ENCODE data around the gene C2orf42. TPM values are rescaled to one million over a fixed set of nuclear protein-coding genes. Genes with fewer than 3 reads are reported as not detected.
"Not testable (repeated sequence)": the region's sequence is repeated elsewhere in the genome, so short reads cannot be mapped to it uniquely, and the experiment has no call there.

Gene C2orf42
- total and polyA plus RNA-seq, 5 experiments from 2014 or later, result 19.6 to 40.3 (median 31.1) TPM

DNA sequence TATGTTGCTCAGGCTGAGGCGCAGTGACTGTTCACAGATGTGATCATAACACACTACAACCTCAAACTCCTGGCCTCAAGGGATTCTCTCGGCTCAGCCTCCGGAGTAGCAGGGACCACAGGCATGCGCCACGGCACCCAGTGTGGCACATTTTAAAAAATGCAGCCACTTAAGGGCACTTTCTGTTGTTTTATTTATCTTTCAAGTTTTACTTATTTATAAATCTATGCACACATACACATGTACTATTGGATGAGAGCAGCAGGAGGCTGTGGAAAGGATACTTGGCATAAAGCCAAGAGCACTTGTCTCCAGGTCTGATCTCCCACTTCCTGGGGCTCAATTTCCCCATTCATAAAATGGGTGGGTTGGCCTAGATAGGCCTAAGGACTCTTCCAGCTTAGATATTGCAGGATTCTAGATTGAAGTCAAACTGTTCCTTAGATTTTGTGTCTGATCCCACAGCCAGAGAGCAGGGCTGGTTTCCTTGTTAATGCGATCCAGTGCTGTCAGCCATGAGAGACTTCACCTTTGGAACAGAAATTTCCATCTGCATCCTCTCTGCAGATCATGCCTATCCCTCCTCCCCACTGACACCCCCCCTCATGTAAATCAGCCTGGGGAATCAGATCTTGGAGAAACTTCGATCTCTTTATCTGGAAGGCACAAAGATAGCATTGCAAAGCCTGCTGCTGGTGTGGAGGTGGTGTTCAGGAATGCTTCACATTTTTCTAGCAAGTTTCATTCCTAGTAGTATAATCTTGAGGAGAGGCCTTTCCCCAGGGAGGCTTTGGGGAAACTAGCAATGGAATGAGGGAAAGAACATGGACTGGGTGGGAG, 78.8 kb downstream of the C2orf42 start:
- H3K4me1 Mint-ChIP-seq, result peaks cover 27 to 80% (median 69%) of the 10 kb centered on the region in 4 donors
- DNase-seq, result no peak
- no peaks in the 10 kb centered on the region for H3K27me3 Mint-ChIP-seq
- ATAC-seq, result no peak
- H3K4me3 Mint-ChIP-seq, result peak overlapping the region in 5 of 10 donors; percentile 21 to 49 (median 31)
- no peaks in the 10 kb centered on the region for H3K9me3 Mint-ChIP-seq
- POLR2A ChIA-PET, result interaction anchor here (0.8 to 16.4 kb wide), 4 partner anchors 13 to 43 kb away, joined by 3 to 621 read pairs (median 294); partner anchors contain the start of gene PCBP1
- peak overlapping the region; percentile 47 to 95 (median 84) for H3K27ac Mint-ChIP-seq
- H3K36me3 Mint-ChIP-seq, result no peaks in the 10 kb centered on the region

DNA sequence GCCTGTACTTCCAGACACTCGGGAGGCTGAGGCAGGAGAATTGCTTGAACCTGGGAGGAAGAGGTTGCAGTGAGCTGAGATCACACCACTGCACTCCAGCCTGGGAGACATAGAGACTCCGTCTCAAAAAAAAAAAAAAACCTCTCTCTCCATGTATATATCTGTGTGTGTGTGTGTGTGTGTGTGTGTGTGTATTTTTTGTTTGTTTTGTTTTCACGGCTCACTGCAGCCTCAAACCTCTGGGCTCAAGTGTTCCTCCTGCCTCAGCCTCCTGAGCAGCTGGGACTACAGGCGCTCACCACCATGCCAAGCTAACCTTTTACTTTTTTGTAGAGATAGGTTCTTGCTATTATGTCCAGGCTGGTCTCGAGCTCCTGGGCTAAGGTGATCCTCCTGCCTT, 80.4 kb downstream of the C2orf42 start:
- peak overlapping the region in 2 of 10 donors; percentile 31 to 63 for H3K4me3 Mint-ChIP-seq
- ATAC-seq, H3K27me3 Mint-ChIP-seq, DNase-seq, H3K36me3 Mint-ChIP-seq, H3K9me3 Mint-ChIP-seq: not testable (repeated sequence)
- H3K27ac Mint-ChIP-seq, result peak overlapping the region; percentile 87 to 98 (median 95)
- H3K4me1 Mint-ChIP-seq, result peaks cover 27 to 70% (median 61%) of the 10 kb centered on the region in 4 donors
- POLR2A ChIA-PET, result interaction anchor here (1.0 to 16.4 kb wide), 5 partner anchors 8 to 27 kb away, joined by 3 to 621 read pairs (median 286); partner anchors contain the start of gene PCBP1

DNA sequence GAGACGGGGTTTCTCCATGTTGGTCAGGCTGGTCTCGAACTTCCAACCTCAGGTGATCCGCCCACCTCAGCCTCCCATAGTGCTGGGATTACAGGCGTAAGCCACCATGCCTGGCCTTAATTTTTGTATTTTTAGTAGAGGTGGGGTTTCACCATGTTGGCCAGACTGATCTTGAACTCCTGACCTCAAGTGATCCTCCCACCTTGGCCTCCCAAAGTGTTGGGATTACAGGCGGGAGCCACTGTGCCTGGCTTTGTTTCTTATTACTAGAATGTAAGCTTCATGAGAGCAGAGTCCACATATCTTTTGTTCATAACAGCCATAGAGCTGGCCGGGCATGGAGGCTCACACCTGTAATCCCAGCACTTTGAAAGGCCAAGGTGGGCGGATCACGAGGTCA, 84.7 kb downstream of the C2orf42 start:
- H3K4me3 Mint-ChIP-seq, H3K36me3 Mint-ChIP-seq, ATAC-seq, H3K27me3 Mint-ChIP-seq, DNase-seq, H3K9me3 Mint-ChIP-seq: not testable (repeated sequence)
- POLR2A ChIA-PET, result interaction anchor here (1.6 to 16.4 kb wide), 4 partner anchors 10 to 32 kb away, joined by 12 to 621 read pairs (median 294); partner anchors contain the start of gene PCBP1
- Mint-ChIP-seq H3K27ac (peak overlapping the region; percentile 66 to 98 (median 92)), H3K4me1 (peaks cover 36 to 73% (median 67%) of the 10 kb centered on the region in 4 donors)

DNA sequence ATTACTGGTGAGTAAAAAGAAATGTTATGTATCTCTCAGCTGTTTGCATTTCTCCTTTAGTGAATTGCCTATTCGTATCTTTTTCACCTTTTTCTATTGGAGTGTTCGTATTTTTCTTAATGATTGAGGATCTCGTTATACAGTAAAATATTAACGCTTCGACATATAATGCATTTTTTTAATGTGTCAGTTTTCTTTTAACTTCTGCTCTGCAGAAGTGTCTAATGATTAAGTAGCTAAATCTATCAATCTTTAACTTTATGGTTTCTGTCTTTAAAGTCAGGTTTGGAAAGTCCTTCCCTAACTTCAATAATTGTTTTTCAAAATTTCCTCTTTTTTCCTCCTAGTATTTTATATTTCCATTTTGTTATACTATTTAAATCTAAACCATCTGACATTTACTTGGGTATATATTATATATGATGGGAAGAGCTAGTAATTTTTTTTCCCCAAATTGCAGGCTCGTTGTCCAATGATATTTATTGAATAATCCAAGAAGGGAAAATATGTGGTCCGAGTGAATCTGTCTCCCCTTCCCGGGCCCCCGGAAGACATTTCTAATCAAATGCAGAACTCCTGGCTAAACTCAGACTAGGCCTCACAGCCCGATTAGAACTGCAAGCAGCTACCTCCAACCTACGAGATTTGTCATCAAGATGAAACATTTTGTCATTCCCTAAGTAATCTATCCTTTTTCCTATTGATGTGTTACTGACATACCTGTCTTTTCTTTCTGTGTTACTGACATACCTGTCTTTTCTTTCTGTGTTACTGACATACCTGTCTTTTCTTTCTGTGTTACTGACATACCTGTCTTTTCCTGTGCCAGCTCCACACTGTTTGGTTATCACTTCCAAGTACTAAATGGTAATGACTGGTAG, 86.3 kb downstream of the C2orf42 start:
- Mint-ChIP-seq H3K27me3 (no peaks in the 10 kb centered on the region), H3K4me3 (peak overlapping the region; percentile 76 to 89 (median 84)), H3K27ac (peak overlapping the region; percentile 91 to 99 (median 96)), H3K4me1 (peaks cover 32 to 59% (median 57%) of the 10 kb centered on the region in 4 donors), H3K9me3 (no peaks in the 10 kb centered on the region), H3K36me3 (no peaks in the 10 kb centered on the region)
- ATAC-seq, result no peak
- DNase-seq, result peak in 3 of 10 donors; percentile 45 to 69 (median 48)
- POLR2A ChIA-PET, result interaction anchor here (0.6 to 16.4 kb wide), 9 partner anchors 10 to 454 kb away, joined by 3 to 621 read pairs (median 7); partner anchors contain the start of genes C2orf42, MXD1 and PCBP1

DNA sequence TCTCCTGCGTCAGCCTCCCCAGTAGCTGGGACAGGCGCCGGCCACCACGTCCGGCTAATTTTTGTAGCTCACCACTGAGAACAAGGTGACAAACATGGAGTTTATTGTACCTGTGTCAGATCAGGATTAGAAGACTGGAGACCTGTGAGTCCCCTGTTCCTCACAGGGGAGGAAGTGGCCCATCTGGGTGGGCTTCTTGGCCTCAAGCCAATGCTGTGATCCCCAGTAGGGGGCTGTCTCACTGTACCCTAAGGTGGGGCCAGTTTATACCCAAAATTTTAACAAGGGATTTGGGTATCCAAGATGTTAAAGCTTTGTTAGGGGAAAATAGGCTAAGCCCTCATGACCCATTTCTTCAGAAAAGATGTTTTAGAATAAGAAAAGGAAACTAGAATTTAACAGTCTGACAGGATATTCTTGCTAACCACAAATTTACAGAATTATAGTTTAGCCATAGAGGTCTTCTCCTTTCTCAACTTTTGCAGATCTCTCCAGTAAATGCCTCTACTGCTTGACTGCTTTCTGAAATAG, 87.2 kb downstream of the C2orf42 start:
- no peaks in the 10 kb centered on the region for H3K9me3 Mint-ChIP-seq
- peak overlapping the region; percentile 91 to 99 (median 96) for H3K27ac Mint-ChIP-seq
- POLR2A ChIA-PET, result interaction anchor here (1.1 to 16.4 kb wide), 6 partner anchors 11 to 87 kb away, joined by 3 to 621 read pairs (median 148); partner anchors contain the start of genes C2orf42 and PCBP1
- H3K36me3 Mint-ChIP-seq, result no peaks in the 10 kb centered on the region
- H3K4me3 Mint-ChIP-seq, result peak overlapping the region; percentile 76 to 89 (median 84)
- DNase-seq, result peak in 5 of 10 donors; percentile 29 to 53 (median 48)
- ATAC-seq, result peak; percentile 56 to 72
- no peaks in the 10 kb centered on the region for H3K27me3 Mint-ChIP-seq
- peaks cover 30 to 52% (median 51%) of the 10 kb centered on the region in 4 donors for H3K4me1 Mint-ChIP-seq

DNA sequence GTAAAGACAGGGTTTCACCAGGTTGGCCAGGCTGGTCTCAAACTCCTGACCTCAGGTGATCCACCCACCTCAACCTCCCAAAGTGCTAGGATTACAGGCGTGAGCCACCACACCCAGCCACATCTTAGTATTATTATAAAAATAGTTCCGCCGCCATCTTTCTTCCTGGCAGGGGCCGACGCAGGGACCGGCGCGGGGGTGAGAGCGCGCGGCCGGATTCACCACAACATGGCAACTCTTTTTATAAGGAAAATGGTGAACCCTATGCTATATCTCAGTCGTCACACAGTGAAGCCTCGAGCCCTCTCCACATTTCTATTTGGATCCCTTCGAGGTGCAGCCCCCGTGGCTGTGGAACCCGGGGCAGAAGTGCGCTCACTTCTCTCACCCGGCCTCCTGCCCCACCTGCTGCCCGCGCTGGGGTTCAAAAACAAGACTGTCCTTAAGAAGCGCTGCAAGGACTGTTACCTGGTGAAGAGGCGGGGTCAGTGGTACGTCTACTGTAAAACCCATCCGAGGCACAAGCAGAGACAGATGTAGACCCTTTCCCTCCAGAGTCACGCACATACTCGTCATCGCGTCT, 88.4 kb downstream of the C2orf42 start:
- Mint-ChIP-seq H3K4me1 (peaks cover 20 to 44% (median 41%) of the 10 kb centered on the region in 4 donors), H3K4me3 (peak overlapping the region in 4 of 10 donors; percentile 15 to 60 (median 32))

DNA sequence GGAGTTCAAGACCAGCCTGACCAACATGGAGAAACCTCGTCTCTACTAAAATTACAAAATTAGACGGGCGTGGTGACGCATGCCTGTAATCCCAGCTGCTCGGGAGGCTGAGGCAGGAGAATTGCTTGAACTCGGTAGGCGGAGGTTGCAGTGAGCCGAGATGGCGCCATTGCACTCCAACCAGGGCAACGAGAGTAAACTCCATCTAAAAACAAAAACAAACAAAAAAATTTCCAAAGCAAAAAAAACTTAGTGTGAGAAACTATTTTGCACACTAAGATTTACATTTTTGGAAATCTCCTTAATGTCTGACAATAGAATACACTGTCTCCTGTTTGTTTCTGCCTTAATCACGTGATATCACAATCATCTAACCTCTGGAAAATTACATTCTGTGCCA, 89.1 kb downstream of the C2orf42 start:
- not testable (repeated sequence) for H3K9me3 Mint-ChIP-seq, H3K4me3 Mint-ChIP-seq, H3K36me3 Mint-ChIP-seq, DNase-seq, H3K27me3 Mint-ChIP-seq, ATAC-seq
- POLR2A ChIA-PET, result interaction anchor here (0.6 to 1.6 kb wide), 6 partner anchors 10 to 1318 kb away, joined by 4 to 19 read pairs (median 6); partner anchors contain the start of gene PCBP1
- Mint-ChIP-seq H3K4me1 (peaks cover 15 to 39% (median 33%) of the 10 kb centered on the region in 4 donors), H3K27ac (peak overlapping the region in 3 of 10 donors; percentile 14 to 43 (median 15))

More for the DNA sequence above, 88.4 kb downstream of the C2orf42 start:
- not testable (repeated sequence) for H3K36me3 Mint-ChIP-seq, ATAC-seq, H3K9me3 Mint-ChIP-seq, DNase-seq, H3K27me3 Mint-ChIP-seq
- H3K27ac Mint-ChIP-seq, result peak overlapping the region; percentile 64 to 99 (median 96)
- POLR2A ChIA-PET, result interaction anchor here (0.6 kb wide), 1 partner anchor 22 kb away, joined by 3 read pairs; no protein-coding TSS in a partner anchor

DNA sequence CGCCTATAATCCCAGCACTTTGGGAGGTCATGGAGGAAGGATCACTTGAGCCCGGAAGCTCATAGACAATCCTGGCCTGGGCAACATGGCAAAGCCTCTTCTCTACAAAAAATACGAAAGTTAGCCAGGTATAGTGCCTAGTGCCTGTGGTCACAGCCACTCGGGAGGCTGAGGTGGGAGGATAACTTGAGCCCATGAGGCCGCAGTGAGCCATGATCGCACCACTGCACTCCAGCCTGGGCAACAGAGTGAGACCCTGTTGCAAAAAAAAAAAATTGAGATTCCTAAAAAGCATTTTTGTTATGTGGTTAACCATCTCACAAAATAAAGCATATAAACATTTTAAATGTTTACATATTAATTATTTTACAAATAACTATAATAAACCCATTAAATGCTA, 89.6 kb downstream of the C2orf42 start:
- Mint-ChIP-seq H3K27me3 (no peaks in the 10 kb centered on the region), H3K27ac (peak overlapping the region in 2 of 10 donors; percentile 40 to 58), H3K4me1 (peaks cover 15 to 39% (median 33%) of the 10 kb centered on the region in 4 donors), H3K36me3 (no peaks in the 10 kb centered on the region), H3K9me3 (no peaks in the 10 kb centered on the region), H3K4me3 (no peak overlapping the region)
- no peak for ATAC-seq
- no peak for DNase-seq
- POLR2A ChIA-PET, result interaction anchor here (0.9 to 1.6 kb wide), 7 partner anchors 9 to 39 kb away, joined by 3 to 19 read pairs (median 5); partner anchors contain the start of gene PCBP1

Other genes starting within 250 kb of the C2orf42 start
- gene ASPRV1, start 229.4 kb downstream of the C2orf42 start, total RNA-seq, result 1 to 10 TPM; 2.3 to 2.8 TPM
- 1 to 10 TPM in 2 of 3 donors, under 1 TPM in 1; 0.91 to 1.8 (median 1.1) TPM for gene ASPRV1, start 229.4 kb downstream of the C2orf42 start, polyA plus RNA-seq
- gene PCBP1, start 103.5 kb downstream of the C2orf42 start, total RNA-seq, result 100 to 1,000 TPM; 386 to 393 TPM
- gene PCBP1, start 103.5 kb downstream of the C2orf42 start, polyA plus RNA-seq, result 100 to 1,000 TPM; 159 to 218 (median 195) TPM
- gene TIA1, start 57.6 kb upstream of the C2orf42 start, total RNA-seq, result 100 to 1,000 TPM; 201 to 202 TPM
- 10 to 100 TPM; 37.0 to 62.6 (median 41.9) TPM for gene TIA1, start 57.6 kb upstream of the C2orf42 start, polyA plus RNA-seq
- gene PCYOX1, start 67.1 kb upstream of the C2orf42 start, total RNA-seq, result 10 to 100 TPM; 28.5 to 32.0 TPM
- gene PCYOX1, start 67.1 kb upstream of the C2orf42 start, polyA plus RNA-seq, result 10 to 100 TPM; 22.6 to 28.8 (median 24.4) TPM
- gene SNRPG, start 102.7 kb upstream of the C2orf42 start, total RNA-seq, result 100 to 1,000 TPM; 116 to 133 TPM
- 100 to 1,000 TPM; 192 to 244 (median 206) TPM for gene SNRPG, start 102.7 kb upstream of the C2orf42 start, polyA plus RNA-seq
- gene FAM136A, start 111.0 kb upstream of the C2orf42 start, total RNA-seq, result 10 to 100 TPM; 38.9 to 41.8 TPM
- gene FAM136A, start 111.0 kb upstream of the C2orf42 start, polyA plus RNA-seq, result 10 to 100 TPM; 43.2 to 45.3 (median 44.4) TPM